HCT116 (cell line): ENCODE results near the gene ARPC4. TPM values are rescaled to one million over a fixed set of nuclear protein-coding genes. Genes with fewer than 3 reads are reported as not detected.

Experiments used
- ATAC-seq: fragments of 200-7000 bp; cut with Tn5 transposase; 2 replicates; pipeline ENCODE4 v1.9.1; 2020; ENCODE audit warnings: mild to moderate bottlenecking, moderate library complexity
- BruUV-seq: library from RNA; stranded (reverse); fragments of 400-500 nt; replicated peaks from 2 replicates; lab custom pipeline; 2021; lab: Mats Ljungman, UMichigan
- CTCF ChIA-PET: fragments of 300-600 bp; sonication (Branson Sonifier 250); formaldehyde crosslinking; loops from one replicate; lab custom pipeline; 2021; ENCODE audit warnings: antibody characterized with exemption; lab: Charles Lee
- POLR2A ChIA-PET: fragments of 300-600, 350-600 bp; sonication (Branson Sonifier 250); formaldehyde crosslinking; loops from one replicate; lab custom pipeline; 2021; ENCODE audit warnings: antibody characterized with exemption; lab: Charles Lee
- RAD21 ChIA-PET, 2 experiments: fragments of 300-600 bp; sonication (Branson Sonifier 250); formaldehyde crosslinking; loops; one replicate each; lab custom pipeline; 2023; ENCODE audit warnings: low total read pairs in 2 of 2; ENCODE audit not compliant: uncharacterized antibody in 2 of 2, unreplicated experiment in 2 of 2, low non-redundant PET in 1 of 2; lab: Charles Lee
- DNase-seq: peaks from one replicate; pipeline ENCODE4 v3.0.0-alpha.2; 2010; ENCODE audit warnings: low read depth, low spot score
- H2AFZ ChIP-seq: fragments of 200-600 bp; shearing (Covaris generic), sonication (generic); 2 replicates; pipeline ENCODE4 v1.6.1; 2017; ENCODE audit warnings: low read depth, mixed run types, mixed read lengths, antibody characterized with exemption, low read length; ENCODE audit not compliant: poor library complexity, severe bottlenecking
- H3K27ac ChIP-seq: 2 replicates; pipeline ENCODE4 v1.5.1; 2012; ENCODE audit warnings: low read depth, low read length
- H3K27me3 ChIP-seq: fragments of 200-600 bp; sonication (generic); 2 replicates; pipeline ENCODE4 v1.6.1; 2016; ENCODE audit warnings: mixed run types, low read length, mixed read lengths; ENCODE audit not compliant: insufficient read depth
- H3K36me3 ChIP-seq, 2 experiments: fragments of 200-500 bp in 1 of 2; fragments of 200-600 bp in 1 of 2; sonication (Bioruptor generic) in 1 of 2; sonication (generic) in 1 of 2; 2 replicates each; pipeline versions ENCODE4 v1.5.1 to v1.6.1; 2014 to 2016; ENCODE audit warnings: low read length in 2 of 2, inconsistent platforms in 1 of 2, mixed read lengths in 1 of 2, mixed run types in 1 of 2; ENCODE audit not compliant: insufficient read depth in 2 of 2, control insufficient read depth in 1 of 2
- H3K4me1 ChIP-seq, 2 experiments: fragments of 200-600 bp in 1 of 2; sonication (generic) in 1 of 2; 2 replicates each; pipeline versions ENCODE4 v1.5.1 to v1.6.1; 2012 to 2017; ENCODE audit warnings: low read length in 2 of 2, inconsistent platforms in 1 of 2, mild to moderate bottlenecking in 1 of 2, mixed read lengths in 1 of 2, mixed run types in 1 of 2, moderate library complexity in 1 of 2; ENCODE audit not compliant: insufficient read depth in 2 of 2, control insufficient read depth in 1 of 2
- H3K4me2 ChIP-seq: fragments of 200-600 bp; sonication (generic); 2 replicates; pipeline ENCODE4 v1.6.1; 2017; ENCODE audit warnings: mixed run types, low read length, mixed read lengths
- H3K4me3 ChIP-seq, 2 experiments: fragments of 200-600 bp in 1 of 2; sonication (generic) in 1 of 2; replicated peaks in 1 of 2; 2 replicates each; pipeline ENCODE4 v1.5.1; 2011 to 2016; ENCODE audit warnings: low read length in 2 of 2, control low read depth in 1 of 2, low read depth in 1 of 2, mild to moderate bottlenecking in 1 of 2, mixed read lengths in 1 of 2, mixed run types in 1 of 2
- H3K79me2 ChIP-seq: fragments of 200-600 bp; sonication (generic); 2 replicates; pipeline ENCODE4 v1.6.1; 2017; ENCODE audit warnings: mild to moderate bottlenecking, mixed run types, low read length, moderate library complexity, mixed read lengths; ENCODE audit not compliant: insufficient read depth
- H3K9ac ChIP-seq: fragments of 200-600 bp; sonication (generic); 2 replicates; pipeline ENCODE4 v1.6.1; 2016; ENCODE audit warnings: low read length, mixed read lengths
- H3K9me2 ChIP-seq: fragments of 200-600 bp; sonication (generic), shearing (Covaris generic); 2 replicates; pipeline ENCODE4 v1.6.1; 2017; ENCODE audit warnings: mixed run types, mild to moderate bottlenecking, moderate library complexity; ENCODE audit not compliant: insufficient read depth
- H3K9me3 ChIP-seq, 2 experiments: fragments of 200-500 bp in 1 of 2; fragments of 200-600 bp in 1 of 2; sonication (Bioruptor generic) in 1 of 2; sonication (generic) in 1 of 2; 2 replicates each; pipeline ENCODE4 v1.6.1; 2014 to 2017; ENCODE audit warnings: low read length in 2 of 2, mixed read lengths in 2 of 2, inconsistent platforms in 1 of 2, low read depth in 1 of 2, mild to moderate bottlenecking in 1 of 2, mixed run types in 1 of 2, moderate library complexity in 1 of 2; ENCODE audit not compliant: control insufficient read depth in 1 of 2, insufficient read depth in 1 of 2
- H4K20me1 ChIP-seq: fragments of 200-600 bp; sonication (generic), shearing (Covaris generic); 2 replicates; pipeline ENCODE4 v1.6.1; 2017; ENCODE audit warnings: mixed run types, mild to moderate bottlenecking, moderate library complexity; ENCODE audit not compliant: insufficient read depth
- CEBPB ChIP-seq: IDR thresholded peaks from 2 replicates; pipeline ENCODE4 v1.6.1; 2012; ENCODE audit warnings: low read depth
- CTCF ChIP-seq, 3 experiments: fragments of 200-600 bp in 1 of 3; sonication (generic) in 1 of 3; IDR thresholded peaks in 2 of 3; conservative IDR thresholded peaks in 1 of 3; 2 replicates each; pipeline ENCODE4 v1.5.1; 2012 to 2017; ENCODE audit warnings: low read depth in 2 of 3, low read length in 2 of 3, antibody characterized with exemption in 1 of 3, borderline replicate concordance in 1 of 3, control low read depth in 1 of 3, mild to moderate bottlenecking in 1 of 3, mixed read lengths in 1 of 3, mixed run types in 1 of 3, moderate library complexity in 1 of 3; ENCODE audit not compliant: insufficient read depth in 1 of 3
- EGR1 ChIP-seq: IDR thresholded peaks from 2 replicates; pipeline ENCODE4 v1.6.1; 2012; ENCODE audit warnings: low read depth
- ELF1 ChIP-seq: IDR thresholded peaks from 2 replicates; pipeline ENCODE4 v1.6.1; 2012; ENCODE audit warnings: low read depth, borderline replicate concordance
- EZH2phosphoT487 ChIP-seq: fragments of 200-600 bp; IDR thresholded peaks from 2 replicates; pipeline ENCODE4 v1.6.1; 2018; ENCODE audit warnings: antibody characterized with exemption, borderline replicate concordance
- FOSL1 ChIP-seq: IDR thresholded peaks from 2 replicates; pipeline ENCODE4 v1.6.1; 2012; ENCODE audit warnings: low read depth
- POLR2A ChIP-seq: IDR thresholded peaks from 2 replicates; pipeline ENCODE4 v1.7.0; 2011; ENCODE audit warnings: borderline replicate concordance; ENCODE audit not compliant: insufficient read depth, insufficient read length; ENCODE audit errors: extremely low read depth
- REST ChIP-seq: IDR thresholded peaks from 2 replicates; pipeline ENCODE4 v1.6.1; 2012; ENCODE audit warnings: low read depth
- SP1 ChIP-seq: IDR thresholded peaks from 2 replicates; pipeline ENCODE4 v1.6.1; 2012; ENCODE audit warnings: low read depth
- SRF ChIP-seq: IDR thresholded peaks from 2 replicates; pipeline ENCODE4 v1.6.1; 2012; ENCODE audit warnings: low read depth
- TCF7L2 ChIP-seq: IDR thresholded peaks from 2 replicates; pipeline ENCODE4 v1.7.0; 2011; ENCODE audit warnings: borderline replicate concordance, inconsistent platforms; ENCODE audit not compliant: insufficient read depth, insufficient read length; ENCODE audit errors: extremely low read depth
- YY1 ChIP-seq: IDR thresholded peaks from 2 replicates; pipeline ENCODE4 v1.6.1; 2011; ENCODE audit warnings: low read length, low read depth, moderate library complexity, mild to moderate bottlenecking; ENCODE audit not compliant: insufficient replicate concordance; ENCODE audit errors: extremely low read depth
- ZFX ChIP-seq: fragments of 450-650 bp; IDR thresholded peaks from 2 replicates; pipeline ENCODE4 v1.6.1; 2017
- intact Hi-C: fragments of 100-400 bp; cut with micrococcal nuclease; formaldehyde crosslinking; loops from 2 replicates; pipeline ENCODE4 v1.10.0; 2022
- total RNA-seq: library from RNA; stranded (reverse); gene quantifications from one replicate; pipeline ENCODE4 v1.2.1, GENCODE V29; 2021; ENCODE audit not compliant: unreplicated experiment

ARPC4 gene
- total RNA-seq, 1 experiment from 2014 or later: 110 TPM

GRCh38 chr3:9837701-9838582 is 45.1 kb downstream of the ARPC4 start:
- ATAC-seq: no peak
- TF ChIP-seq SP1: no peak
- TF ChIP-seq YY1: no peak
- TF ChIP-seq TCF7L2: no peak
- no peak for TF ChIP-seq CEBPB
- no peak for TF ChIP-seq EGR1
- no peak for TF ChIP-seq REST
- no peak for TF ChIP-seq POLR2A
- TF ChIP-seq FOSL1: no peak
- no peak for TF ChIP-seq SRF
- TF ChIP-seq ELF1: no peak
- TF ChIP-seq EZH2phosphoT487: no peak
- no peak for TF ChIP-seq CTCF (IDR thresholded peaks at IDR 0.05 in 2 of 3, conservative IDR thresholded peaks at IDR 0.05 in 1 of 3; ENCODE audit: borderline replicate concordance in 1 of 3, insufficient read depth in 1 of 3, low read depth in 2 of 3, low read length in 2 of 3)
- TF ChIP-seq ZFX: no peak
- no peaks in the 10 kb centered on the region for H3K9me2 ChIP-seq
- H3K79me2 ChIP-seq: peaks cover under 1% of the 10 kb centered on the region; the same call in 1 of the 2 replicates
- intact Hi-C loops: no loop called here
- H3K27ac ChIP-seq: no peak overlapping the region
- no TSS peak for BruUV-seq
- RAD21 ChIA-PET: interaction anchor here in 1 of 2 experiments (0.7 kb wide), 1 partner anchor 220 kb away, joined by 3 read pairs; no protein-coding TSS in a partner anchor
- H3K9me3 ChIP-seq: no peaks in the 10 kb centered on the region
- no peak overlapping the region for H3K9ac ChIP-seq
- H4K20me1 ChIP-seq: no peaks in the 10 kb centered on the region
- no peaks in the 10 kb centered on the region for H3K27me3 ChIP-seq
- DNase-seq: no peak
- no peak overlapping the region for H2AFZ ChIP-seq
- H3K4me2 ChIP-seq: no peak overlapping the region
- CTCF ChIA-PET: no interaction called here
- peaks cover 13 to 25% of the 10 kb centered on the region in 2 experiments; a peak in 3 of 4 replicates for H3K36me3 ChIP-seq
- POLR2A ChIA-PET: interaction anchor here (0.7 kb wide), 1 partner anchor 108 kb away, joined by 3 read pairs; no protein-coding TSS in a partner anchor
- H3K4me3 ChIP-seq: no peak overlapping the region
- H3K4me1 ChIP-seq: peaks cover 0 to 8% of the 10 kb centered on the region in 2 experiments; a peak in 1 of 4 replicates
